Measurements from ENCODE around the gene YWHAE.
"Not testable (repeated sequence)": the region's sequence is repeated elsewhere in the genome, so short reads cannot be mapped to it uniquely, and the experiment has no call there.

YWHAE gene

GRCh38 chr17:1399679-1400512, at the start of gene YWHAE:
TSS of gene YWHAE (minus strand) at chr17:1400222. CDS start at chr17:1400110, 112 bp downstream.
- DNase-seq, result peak; percentile 94

- DNase-seq, result no peak
Measured at GRCh38 chr17:1449412-1449967, 49.5 kb upstream of the YWHAE start.

- no peak for DNase-seq
Measured at GRCh38 chr17:1447052-1447451, 47.0 kb upstream of the YWHAE start.

- no peak for DNase-seq
Measured at GRCh38 chr17:1446201-1446600, 46.2 kb upstream of the YWHAE start.

- DNase-seq, result not testable (repeated sequence)
Measured at GRCh38 chr17:1445695-1446094, 45.7 kb upstream of the YWHAE start.

GRCh38 chr17:1442721-1443120, 42.7 kb upstream of the YWHAE start:
- DNase-seq, result not testable (repeated sequence)

- DNase-seq, result no peak
Measured at GRCh38 chr17:1442187-1442586, 42.2 kb upstream of the YWHAE start.

GRCh38 chr17:1440921-1441320, 40.9 kb upstream of the YWHAE start:
- DNase-seq, result no peak

GRCh38 chr17:1438593-1439083, 38.6 kb upstream of the YWHAE start:
- no peak for DNase-seq

- DNase-seq, result no peak
Measured at GRCh38 chr17:1435326-1435725, 35.3 kb upstream of the YWHAE start.

GRCh38 chr17:1434150-1434549, 34.1 kb upstream of the YWHAE start:
- DNase-seq, result no peak

- DNase-seq, result no peak
Measured at GRCh38 chr17:1431631-1432104, 31.6 kb upstream of the YWHAE start.

GRCh38 chr17:1423456-1424135, 23.6 kb upstream of the YWHAE start:
- DNase-seq, result no peak

GRCh38 chr17:1422885-1423284, 22.9 kb upstream of the YWHAE start:
- DNase-seq, result no peak

- DNase-seq, result no peak
Measured at GRCh38 chr17:1421470-1421869, 21.4 kb upstream of the YWHAE start.

GRCh38 chr17:1420981-1421380, 21.0 kb upstream of the YWHAE start:
- no peak for DNase-seq

GRCh38 chr17:1420163-1420562, 20.1 kb upstream of the YWHAE start:
- no peak for DNase-seq

GRCh38 chr17:1418476-1418875, 18.5 kb upstream of the YWHAE start:
- not testable (repeated sequence) for DNase-seq

GRCh38 chr17:1416414-1416813, 16.4 kb upstream of the YWHAE start:
- DNase-seq, result no peak

GRCh38 chr17:1414634-1415033, 14.6 kb upstream of the YWHAE start:
- no peak for DNase-seq

- no peak for DNase-seq
Measured at GRCh38 chr17:1414001-1414574, 14.1 kb upstream of the YWHAE start.

GRCh38 chr17:1413281-1413791, 13.3 kb upstream of the YWHAE start:
- no peak for DNase-seq
